ENCODE results near the gene KDM5D. TPM values are rescaled to one million over a fixed set of nuclear protein-coding genes. Genes with fewer than 3 reads are reported as not detected.

KDM5D gene
- 15.7 TPM in 1 of 2 replicates, not detected in the other for total RNA-seq

DNA sequence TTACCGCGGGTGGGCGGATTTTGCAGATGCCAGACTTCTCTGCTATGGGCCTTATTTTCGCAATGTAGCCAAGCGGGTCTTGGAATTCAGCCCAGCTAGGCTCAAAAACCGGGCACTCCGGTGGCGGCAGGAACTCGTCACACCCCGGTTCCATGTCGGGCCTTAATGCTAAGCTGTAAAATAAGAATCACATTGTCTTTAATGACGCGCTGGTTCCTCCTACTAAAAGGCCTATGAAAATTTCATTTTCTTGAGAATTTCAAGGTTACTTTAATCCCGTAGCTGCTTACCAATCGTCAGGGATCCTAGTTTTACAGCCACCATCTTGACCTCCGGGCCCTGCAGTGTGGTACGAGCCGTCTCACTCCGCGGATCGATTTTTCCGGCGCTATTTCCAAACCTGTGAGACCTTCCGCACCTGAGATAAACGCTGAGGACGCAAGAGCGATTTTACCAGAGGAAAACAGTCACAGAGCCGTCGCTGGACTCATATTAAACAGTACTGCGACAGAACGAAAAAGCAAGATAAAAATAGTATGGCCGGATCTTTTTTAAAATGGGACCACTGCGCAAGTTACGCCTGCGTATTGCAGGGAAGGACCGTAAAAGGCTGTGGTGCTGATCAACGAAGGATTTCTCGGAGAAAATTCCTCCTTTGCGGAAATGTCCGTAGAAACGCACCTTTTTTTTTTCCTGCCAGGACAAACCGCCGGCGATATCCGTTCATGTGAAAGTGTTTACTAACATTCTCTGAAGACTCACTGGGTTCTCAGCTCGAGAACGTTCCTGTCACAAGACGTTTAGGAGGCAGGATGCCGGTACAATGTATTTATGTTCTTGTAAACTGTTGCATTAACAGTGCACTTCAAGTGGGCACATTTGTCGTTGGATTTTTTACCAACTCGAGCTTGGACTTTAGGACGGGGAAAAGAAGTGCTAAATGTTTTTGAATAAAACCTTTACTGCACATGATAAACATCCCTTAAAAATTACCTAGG, at the start of gene KDM5D:
Gene KDM5D (minus strand): TSS at position 346 of the 998 bp plus-strand sequence. CDS start 192 bp downstream, at position 154.

All from nasal cavity respiratory epithelium epithelial cell of viscerocranial mucosa (primary cell).